Transverse colon (tissue), 4 donors: ENCODE data around the gene SYT1. TPM values are rescaled to one million over a fixed set of nuclear protein-coding genes. Genes with fewer than 3 reads are reported as not detected.

Source experiments
- DNase-seq: peaks from one replicate; pipeline ENCODE4 v3.0.0-alpha.2; 2019
- H3K27ac ChIP-seq, 4 donors: fragments of 200-600 bp; sonication (generic); 2 replicates each; pipeline ENCODE4 v1.5.1; 2016 to 2018; ENCODE audit warnings: inconsistent platforms in 4 of 4
- H3K27me3 ChIP-seq: fragments of 200-600 bp; sonication (generic); 2 replicates; pipeline ENCODE4 v1.5.1; 2017; ENCODE audit warnings: inconsistent platforms
- H3K36me3 ChIP-seq, 4 donors: fragments of 200-600 bp; sonication (generic); 2 replicates each; pipeline ENCODE4 v1.5.1; 2017 to 2019; ENCODE audit warnings: inconsistent platforms in 4 of 4
- H3K4me1 ChIP-seq, 4 donors: fragments of 200-600 bp; sonication (generic); 2 replicates each; pipeline ENCODE4 v1.5.1; 2017 to 2020; ENCODE audit warnings: inconsistent platforms in 4 of 4
- H3K4me3 ChIP-seq, 4 donors: fragments of 200-600 bp; sonication (generic); 1 replicate in 1 of 4; 2 replicates in 3 of 4; pipeline versions ENCODE4 v1.5.1 to v1.6.1; 2017 to 2019; ENCODE audit warnings: inconsistent platforms in 4 of 4
- H3K9me3 ChIP-seq, 2 donors: fragments of 200-600 bp; sonication (generic); 2 replicates each; pipeline ENCODE4 v1.5.1; 2017 to 2019; ENCODE audit warnings: inconsistent platforms in 2 of 2
- CTCF ChIP-seq, 5 experiments: fragments of 200-600 bp in 3 of 5; fragments of 450-650 bp in 2 of 5; sonication (generic) in 3 of 5; IDR thresholded peaks; 1 replicate in 2 of 5; 2 replicates in 3 of 5; pipeline ENCODE4 v1.5.1; 2016 to 2017; ENCODE audit warnings: antibody characterized with exemption in 5 of 5, inconsistent platforms in 3 of 5, mild to moderate bottlenecking in 2 of 5, moderate library complexity in 1 of 5
- EP300 ChIP-seq: sonication (generic); formaldehyde crosslinking; IDR thresholded peaks from one replicate; pipeline ENCODE4 v1.6.1; 2017; ENCODE audit warnings: antibody characterized with exemption, low read depth
- POLR2A ChIP-seq: fragments of 450-650 bp; IDR thresholded peaks from one replicate; pipeline ENCODE4 v1.6.1; 2016; ENCODE audit warnings: antibody characterized with exemption, mild to moderate bottlenecking, moderate library complexity
- POLR2AphosphoS5 ChIP-seq, 3 donors: sonication (generic); formaldehyde crosslinking; IDR thresholded peaks; one replicate each; pipeline ENCODE4 v1.6.1; 2016; ENCODE audit warnings: antibody characterized with exemption in 3 of 3
- WGBS, 2 donors: methylation state at CpG; one replicate each; pipeline ENCODE4 v1.1.5; 2018; ENCODE audit warnings: low coverage in 1 of 2; 5-methylcytosine and 5-hydroxymethylcytosine counted together
- in situ Hi-C, 4 donors: fragments of 200-750 bp; cut with MboI; loops; one replicate each; pipeline versions ENCODE4 v1.15.0 to v1.15.1; 2017; ENCODE audit warnings: low sequenced_read_pairs in 3 of 4, low pct_ligation_motif_present in 1 of 4, low pct_unique_long_range_greater_than_20kb in 1 of 4
- intact Hi-C: fragments of 100-400 bp; cut with DNase I; formaldehyde crosslinking; loops from one replicate; pipeline ENCODE4 v1.15.1; 2023; ENCODE audit warnings: low total_unique reads
- total RNA-seq, 4 donors: library from RNA; depleted of rRNA; stranded (reverse); fragments of >200 nt; gene quantifications; one replicate each; pipeline ENCODE4 v1.1.0, GENCODE V29; 2016

The SYT1 gene
- total RNA-seq, 4 donors from 2014 or later, result 0.60 to 4.9 (median 2.1) TPM

- H3K9me3 ChIP-seq, result no peaks in the 10 kb centered on the region
- in situ Hi-C loops, result no loop called here
- H3K4me1 ChIP-seq, result no peaks in the 10 kb centered on the region
- H3K27me3 ChIP-seq, result no peaks in the 10 kb centered on the region
- no peak overlapping the region for H3K27ac ChIP-seq
- DNase-seq, result no peak
- intact Hi-C loops, result no loop called here
- TF ChIP-seq EP300 (no peak), CTCF (IDR thresholded peaks at IDR 0.05) (no peak), POLR2AphosphoS5 (IDR thresholded peaks at IDR 0.05) (no peak), POLR2A (no peak)
- no peaks in the 10 kb centered on the region for H3K36me3 ChIP-seq
- no peak overlapping the region for H3K4me3 ChIP-seq
- 61 to 69% methylated on average over 2 of the region's 2 CpGs for WGBS, 2 donors
These were observed 101.5 kb downstream of the SYT1 start for GRCh38 chr12:78966062-78966461.

GRCh38 chr12:78966926-78967325 is 102.4 kb downstream of the SYT1 start:
- TF ChIP-seq POLR2A (no peak), POLR2AphosphoS5 (IDR thresholded peaks at IDR 0.05) (no peak), EP300 (no peak), CTCF (IDR thresholded peaks at IDR 0.05) (no peak)
- H3K27me3 ChIP-seq, result no peaks in the 10 kb centered on the region
- intact Hi-C loops, result no loop called here
- DNase-seq, result no peak
- H3K4me1 ChIP-seq, result no peaks in the 10 kb centered on the region
- H3K4me3 ChIP-seq, result no peak overlapping the region
- H3K27ac ChIP-seq, result no peak overlapping the region
- H3K36me3 ChIP-seq, result no peaks in the 10 kb centered on the region
- in situ Hi-C loops, result no loop called here
- WGBS, 2 donors, result 67 to 87% methylated on average over 2 of the region's 2 CpGs
- H3K9me3 ChIP-seq, result no peaks in the 10 kb centered on the region

- DNase-seq, result no peak
- no peak overlapping the region for H3K4me3 ChIP-seq
- H3K9me3 ChIP-seq, result no peaks in the 10 kb centered on the region
- H3K36me3 ChIP-seq, result no peaks in the 10 kb centered on the region
- H3K27ac ChIP-seq, result no peak overlapping the region
- intact Hi-C loops (no loop called here), in situ Hi-C loops (no loop called here)
- no peaks in the 10 kb centered on the region for H3K27me3 ChIP-seq
- TF ChIP-seq POLR2AphosphoS5 (IDR thresholded peaks at IDR 0.05) (no peak), POLR2A (no peak), CTCF (IDR thresholded peaks at IDR 0.05) (no peak), EP300 (no peak)
- H3K4me1 ChIP-seq, result no peaks in the 10 kb centered on the region
- WGBS, 2 donors, result 74 to 92% methylated on average over 1 of the region's 1 CpG
These were observed 103.7 kb downstream of the SYT1 start for GRCh38 chr12:78968226-78968625.

GRCh38 chr12:78970041-78970440 is 105.5 kb downstream of the SYT1 start:
- intact Hi-C loops, result no loop called here
- no peaks in the 10 kb centered on the region for H3K27me3 ChIP-seq
- in situ Hi-C loops, result no loop called here
- no peak for DNase-seq
- H3K4me3 ChIP-seq, result no peak overlapping the region
- no peaks in the 10 kb centered on the region for H3K4me1 ChIP-seq
- H3K27ac ChIP-seq, result no peak overlapping the region
- no peak for TF ChIP-seq POLR2A
- no peak for TF ChIP-seq POLR2AphosphoS5 (IDR thresholded peaks at IDR 0.05)
- no peak for TF ChIP-seq EP300
- TF ChIP-seq CTCF (IDR thresholded peaks at IDR 0.05), result no peak
- H3K36me3 ChIP-seq, result no peaks in the 10 kb centered on the region
- H3K9me3 ChIP-seq, result no peaks in the 10 kb centered on the region
